OCI-LY7 (cell line): ENCODE data around the gene ACSS2. TPM values are rescaled to one million over a fixed set of nuclear protein-coding genes. Genes with fewer than 3 reads are reported as not detected.

Experiments
- BruUV-seq: library from RNA; stranded (reverse); fragments of 400-500 nt; replicated peaks from 2 replicates; lab custom pipeline; 2021; lab: Mats Ljungman, UMichigan
- CTCF ChIA-PET: fragments of 300-600 bp; sonication (Branson Sonifier 250); formaldehyde crosslinking; loops from one replicate; lab custom pipeline; 2022; ENCODE audit warnings: antibody characterized with exemption; ENCODE audit not compliant: unreplicated experiment; lab: Charles Lee
- POLR2A ChIA-PET: fragments of 300-600 bp; sonication (Branson Sonifier 250); formaldehyde crosslinking; loops from one replicate; lab custom pipeline; 2022; ENCODE audit warnings: antibody characterized with exemption; lab: Charles Lee
- DNase-seq: peaks from one replicate; pipeline ENCODE4 v3.0.0-alpha.2; 2015; ENCODE audit warnings: low spot score
- H2AFZ ChIP-seq: fragments of 200-600 bp; sonication (generic), shearing (Covaris generic); 2 replicates; pipeline ENCODE4 v1.6.1; 2014; ENCODE audit warnings: mild to moderate bottlenecking, antibody characterized with exemption, low read length, moderate library complexity
- H3K27ac ChIP-seq: fragments of 200-600 bp; sonication (generic); 2 replicates; pipeline ENCODE4 v1.5.1; 2014; ENCODE audit warnings: mixed run types, low read depth, mild to moderate bottlenecking, moderate library complexity, low read length, inconsistent platforms; ENCODE audit not compliant: poor library complexity, severe bottlenecking
- H3K36me3 ChIP-seq: fragments of 200-600 bp; sonication (generic); 2 replicates; pipeline ENCODE4 v1.6.1; 2014; ENCODE audit warnings: mild to moderate bottlenecking, antibody characterized with exemption, low read length, moderate library complexity, mixed read lengths; ENCODE audit not compliant: insufficient read depth
- H3K4me1 ChIP-seq: fragments of 200-600 bp; sonication (generic); 2 replicates; pipeline ENCODE4 v1.5.1; 2014; ENCODE audit warnings: mild to moderate bottlenecking, low read length; ENCODE audit not compliant: insufficient read depth, poor library complexity, severe bottlenecking
- H3K4me2 ChIP-seq: fragments of 200-600 bp; sonication (generic); 2 replicates; pipeline ENCODE4 v1.6.1; 2014; ENCODE audit warnings: mild to moderate bottlenecking, low read length
- H3K4me3 ChIP-seq: fragments of 200-600 bp; sonication (generic); 2 replicates; pipeline ENCODE4 v1.5.1; 2014; ENCODE audit warnings: mild to moderate bottlenecking, low read depth, low read length; ENCODE audit not compliant: poor library complexity, severe bottlenecking
- H3K79me2 ChIP-seq: fragments of 200-600 bp; sonication (generic); 2 replicates; pipeline ENCODE4 v1.6.1; 2016; ENCODE audit warnings: low read depth, mild to moderate bottlenecking, low read length, moderate library complexity, mixed read lengths; ENCODE audit not compliant: insufficient read depth
- H3K9me2 ChIP-seq: fragments of 200-600 bp; sonication (generic); 2 replicates; pipeline ENCODE4 v1.6.1; 2016; ENCODE audit warnings: mild to moderate bottlenecking, low read length, mixed read lengths; ENCODE audit not compliant: insufficient read depth
- H3K9me3 ChIP-seq: fragments of 200-600 bp; sonication (generic); 2 replicates; pipeline ENCODE4 v1.6.1; 2014; ENCODE audit warnings: mild to moderate bottlenecking, mixed run types, low read length, mixed read lengths
- H4K20me1 ChIP-seq: fragments of 200-600 bp; sonication (generic); 2 replicates; pipeline ENCODE4 v1.6.1; 2014; ENCODE audit warnings: mild to moderate bottlenecking, antibody characterized with exemption, low read length, moderate library complexity, mixed read lengths; ENCODE audit not compliant: insufficient read depth
- EZH2phosphoT487 ChIP-seq: fragments of 200-600 bp; sonication (generic); IDR thresholded peaks from 2 replicates; pipeline ENCODE4 v1.6.1; 2018; ENCODE audit warnings: low read depth, borderline replicate concordance, mild to moderate bottlenecking, mixed run types, antibody characterized with exemption, low read length, moderate library complexity, mixed read lengths
- intact Hi-C: fragments of 100-400 bp; cut with micrococcal nuclease; formaldehyde crosslinking; loops from one replicate; pipeline ENCODE4 v1.10.0; 2022; ENCODE audit not compliant: unreplicated experiment
- total RNA-seq, 2 experiments: library from RNA; depleted of rRNA in 1 of 2; stranded (reverse); fragments of >200 nt in 1 of 2; shearing (Covaris generic) in 1 of 2; gene quantifications; 2 replicates each; pipeline ENCODE4 v1.2.3, GENCODE V29; 2014 to 2022
- TF ChIP-seq, protein P1 (sequence below): fragments of 200-600 bp; sonication (generic); conservative IDR thresholded peaks from 2 replicates; pipeline ENCODE4 v1.5.1; 2014; ENCODE audit warnings: mild to moderate bottlenecking, antibody characterized with exemption, low read length, moderate library complexity, mixed read lengths

Gene ACSS2
- total RNA-seq, 2 experiments from 2014 or later, result 18.2 to 21.4 TPM

DNA sequence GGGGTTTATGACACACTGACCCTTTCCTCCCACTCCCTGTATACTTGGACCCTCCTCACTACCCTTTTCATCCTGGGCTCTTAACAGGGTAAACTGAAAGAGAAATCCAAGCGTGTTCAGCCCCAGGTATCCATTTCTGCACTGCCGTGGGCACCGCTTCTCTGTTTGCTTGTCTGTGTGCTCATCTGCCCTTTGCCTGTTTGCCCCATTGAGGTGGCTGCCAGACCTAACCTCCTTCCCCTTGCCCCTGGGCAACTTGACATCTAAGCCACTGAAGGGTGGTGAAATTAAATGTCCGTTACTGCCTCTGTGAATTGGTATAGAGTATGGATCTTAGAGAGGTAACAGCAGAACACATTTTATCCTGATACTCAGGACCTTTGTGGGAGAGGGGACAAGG, 38.7 kb downstream of the ACSS2 start:
- H3K36me3 ChIP-seq, result no peaks in the 10 kb centered on the region
- POLR2A ChIA-PET, result no interaction called here

DNA sequence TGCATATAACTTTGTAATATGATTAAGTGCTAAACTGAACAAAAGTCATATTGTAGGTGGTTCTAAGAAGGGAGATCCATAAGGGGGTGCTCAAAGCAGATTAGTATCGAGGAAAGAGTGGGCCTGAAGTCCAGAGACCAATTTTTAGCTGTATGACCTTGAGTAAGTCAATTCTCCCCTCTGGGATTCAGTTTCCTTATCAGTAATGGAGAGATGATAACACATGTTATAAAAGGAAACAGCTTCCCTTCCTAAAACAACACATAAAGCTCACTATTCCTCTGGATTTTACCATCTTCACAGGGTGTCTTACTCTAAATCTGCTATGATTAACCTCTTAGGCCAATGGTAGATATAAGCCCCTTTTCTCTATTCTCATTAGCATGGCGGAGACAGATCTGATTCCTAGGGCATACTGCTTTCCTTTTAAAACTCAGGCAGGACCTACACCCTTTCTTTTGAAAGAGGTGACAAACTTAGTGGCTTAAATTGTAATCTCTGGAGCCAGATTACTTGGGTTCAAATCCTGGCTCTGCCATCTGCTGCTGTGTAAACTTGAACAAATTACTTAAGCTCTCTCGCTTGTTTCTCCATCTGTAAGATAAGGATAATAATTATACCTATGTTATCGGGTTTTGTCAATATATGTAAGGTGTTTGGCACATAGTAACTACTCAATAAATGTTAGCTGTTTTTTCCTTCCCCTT, 39.5 kb downstream of the ACSS2 start:
- ChIA-PET CTCF (no interaction called here), POLR2A (interaction anchor here (0.7 to 1.8 kb wide), 2 partner anchors 9 to 36 kb away, joined by 3 to 4 read pairs; no protein-coding TSS in a partner anchor)
- H3K4me1 ChIP-seq, result no peaks in the 10 kb centered on the region
- no peaks in the 10 kb centered on the region for H3K9me2 ChIP-seq
- no peak overlapping the region for H3K4me3 ChIP-seq
- intact Hi-C loops, result no loop called here
- H2AFZ ChIP-seq, result no peak overlapping the region
- no peaks in the 10 kb centered on the region for H3K79me2 ChIP-seq
- no peak overlapping the region for H3K27ac ChIP-seq
- H3K36me3 ChIP-seq, result no peaks in the 10 kb centered on the region
- no TSS peak for BruUV-seq
- TF ChIP-seq EZH2phosphoT487, result no peak
- TF ChIP-seq, protein P1, sequence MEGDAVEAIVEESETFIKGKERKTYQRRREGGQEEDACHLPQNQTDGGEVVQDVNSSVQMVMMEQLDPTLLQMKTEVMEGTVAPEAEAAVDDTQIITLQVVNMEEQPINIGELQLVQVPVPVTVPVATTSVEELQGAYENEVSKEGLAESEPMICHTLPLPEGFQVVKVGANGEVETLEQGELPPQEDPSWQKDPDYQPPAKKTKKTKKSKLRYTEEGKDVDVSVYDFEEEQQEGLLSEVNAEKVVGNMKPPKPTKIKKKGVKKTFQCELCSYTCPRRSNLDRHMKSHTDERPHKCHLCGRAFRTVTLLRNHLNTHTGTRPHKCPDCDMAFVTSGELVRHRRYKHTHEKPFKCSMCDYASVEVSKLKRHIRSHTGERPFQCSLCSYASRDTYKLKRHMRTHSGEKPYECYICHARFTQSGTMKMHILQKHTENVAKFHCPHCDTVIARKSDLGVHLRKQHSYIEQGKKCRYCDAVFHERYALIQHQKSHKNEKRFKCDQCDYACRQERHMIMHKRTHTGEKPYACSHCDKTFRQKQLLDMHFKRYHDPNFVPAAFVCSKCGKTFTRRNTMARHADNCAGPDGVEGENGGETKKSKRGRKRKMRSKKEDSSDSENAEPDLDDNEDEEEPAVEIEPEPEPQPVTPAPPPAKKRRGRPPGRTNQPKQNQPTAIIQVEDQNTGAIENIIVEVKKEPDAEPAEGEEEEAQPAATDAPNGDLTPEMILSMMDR, result no peak
- no peaks in the 10 kb centered on the region for H3K9me3 ChIP-seq
- no peak for DNase-seq
- no peak overlapping the region for H3K4me2 ChIP-seq
- no peaks in the 10 kb centered on the region for H4K20me1 ChIP-seq

More for the DNA sequence above, 38.7 kb downstream of the ACSS2 start:
- Histone ChIP-seq H3K4me1 (no peaks in the 10 kb centered on the region), H3K27ac (no peak overlapping the region), H2AFZ (no peak overlapping the region), H3K79me2 (no peaks in the 10 kb centered on the region), H3K9me2 (no peaks in the 10 kb centered on the region), H4K20me1 (no peaks in the 10 kb centered on the region), H3K9me3 (no peaks in the 10 kb centered on the region), H3K4me2 (no peak overlapping the region), H3K4me3 (no peak overlapping the region)
- no TSS peak for BruUV-seq
- DNase-seq, result no peak
- CTCF ChIA-PET, result no interaction called here
- TF ChIP-seq EZH2phosphoT487, result no peak
- TF ChIP-seq, protein P1, result no peak
- intact Hi-C loops, result no loop called here

DNA sequence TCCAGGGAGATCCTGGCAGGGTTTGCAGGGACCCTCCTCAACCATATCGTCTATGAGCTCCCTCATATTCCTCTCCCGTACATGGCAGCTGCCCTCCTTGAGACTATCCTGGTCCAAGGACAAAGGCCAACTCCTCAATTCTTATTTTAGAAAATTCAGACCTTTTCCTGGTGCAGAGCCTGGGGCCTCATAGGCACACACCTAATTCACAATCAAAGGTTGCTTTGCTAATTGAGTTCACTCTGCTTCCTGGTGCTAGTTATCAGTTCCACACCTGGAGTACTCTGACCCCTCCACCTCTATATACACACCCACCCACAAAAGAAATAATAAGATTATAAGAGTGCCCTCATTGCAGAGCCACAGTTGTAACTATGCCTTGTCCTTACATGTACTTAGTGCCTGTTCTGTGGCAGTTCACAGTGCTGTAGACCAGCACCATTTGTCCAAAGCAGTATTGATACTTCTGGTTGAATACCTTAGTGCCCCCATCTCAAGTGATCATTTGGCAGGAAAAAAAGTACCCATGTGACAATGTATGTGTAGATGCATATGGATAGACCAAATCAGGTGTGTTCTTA, 40.5 kb downstream of the ACSS2 start:
- Histone ChIP-seq H3K9me3 (no peaks in the 10 kb centered on the region), H3K4me2 (no peak overlapping the region), H3K4me1 (no peaks in the 10 kb centered on the region), H3K36me3 (no peaks in the 10 kb centered on the region), H3K27ac (no peak overlapping the region), H4K20me1 (no peaks in the 10 kb centered on the region), H3K4me3 (no peak overlapping the region), H2AFZ (no peak overlapping the region), H3K79me2 (no peaks in the 10 kb centered on the region), H3K9me2 (no peaks in the 10 kb centered on the region)
- no TSS peak for BruUV-seq
- ChIA-PET CTCF (no interaction called here), POLR2A (interaction anchor here (1.0 to 1.8 kb wide), 2 partner anchors 17 to 35 kb away, joined by 3 to 4 read pairs; no protein-coding TSS in a partner anchor)
- no peak for DNase-seq
- intact Hi-C loops, result no loop called here
- TF ChIP-seq, protein P1, result no peak
